Measurements from ENCODE around the gene CACNB2.

The CACNB2 gene

DNA sequence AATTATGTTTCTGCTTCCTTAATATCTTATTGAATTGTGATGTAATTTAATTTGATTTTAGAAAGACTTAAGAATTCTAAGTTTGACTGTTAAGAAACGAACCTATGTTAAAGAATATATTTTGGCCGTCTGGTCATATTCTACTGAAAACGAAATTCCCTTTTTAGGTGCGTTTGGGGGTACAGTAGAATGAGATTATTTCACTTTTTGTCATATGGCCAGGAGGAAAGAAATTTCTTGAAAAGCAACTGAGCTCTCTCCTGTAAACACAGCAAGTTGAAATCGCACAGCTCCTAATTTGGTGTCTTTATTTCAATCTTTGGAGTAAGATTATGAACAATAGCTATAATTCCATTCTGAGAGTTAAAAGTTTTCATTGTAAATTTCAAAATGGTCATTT is 227.6 kb downstream of the CACNB2 start:
- in situ Hi-C loops (cut with HindIII; ENCODE audit: low sequenced_read_pairs), result no loop called here
- TF ChIP-seq, protein P1, sequence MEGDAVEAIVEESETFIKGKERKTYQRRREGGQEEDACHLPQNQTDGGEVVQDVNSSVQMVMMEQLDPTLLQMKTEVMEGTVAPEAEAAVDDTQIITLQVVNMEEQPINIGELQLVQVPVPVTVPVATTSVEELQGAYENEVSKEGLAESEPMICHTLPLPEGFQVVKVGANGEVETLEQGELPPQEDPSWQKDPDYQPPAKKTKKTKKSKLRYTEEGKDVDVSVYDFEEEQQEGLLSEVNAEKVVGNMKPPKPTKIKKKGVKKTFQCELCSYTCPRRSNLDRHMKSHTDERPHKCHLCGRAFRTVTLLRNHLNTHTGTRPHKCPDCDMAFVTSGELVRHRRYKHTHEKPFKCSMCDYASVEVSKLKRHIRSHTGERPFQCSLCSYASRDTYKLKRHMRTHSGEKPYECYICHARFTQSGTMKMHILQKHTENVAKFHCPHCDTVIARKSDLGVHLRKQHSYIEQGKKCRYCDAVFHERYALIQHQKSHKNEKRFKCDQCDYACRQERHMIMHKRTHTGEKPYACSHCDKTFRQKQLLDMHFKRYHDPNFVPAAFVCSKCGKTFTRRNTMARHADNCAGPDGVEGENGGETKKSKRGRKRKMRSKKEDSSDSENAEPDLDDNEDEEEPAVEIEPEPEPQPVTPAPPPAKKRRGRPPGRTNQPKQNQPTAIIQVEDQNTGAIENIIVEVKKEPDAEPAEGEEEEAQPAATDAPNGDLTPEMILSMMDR (IDR thresholded peaks at IDR 0.05; ENCODE audit: low read depth, low read length, missing control alignments), result no peak
- DNase-seq (ENCODE audit: low read depth), result no peak
- H3K4me3 ChIP-seq (ENCODE audit: low read depth, low read length), result no peak overlapping the region

DNA sequence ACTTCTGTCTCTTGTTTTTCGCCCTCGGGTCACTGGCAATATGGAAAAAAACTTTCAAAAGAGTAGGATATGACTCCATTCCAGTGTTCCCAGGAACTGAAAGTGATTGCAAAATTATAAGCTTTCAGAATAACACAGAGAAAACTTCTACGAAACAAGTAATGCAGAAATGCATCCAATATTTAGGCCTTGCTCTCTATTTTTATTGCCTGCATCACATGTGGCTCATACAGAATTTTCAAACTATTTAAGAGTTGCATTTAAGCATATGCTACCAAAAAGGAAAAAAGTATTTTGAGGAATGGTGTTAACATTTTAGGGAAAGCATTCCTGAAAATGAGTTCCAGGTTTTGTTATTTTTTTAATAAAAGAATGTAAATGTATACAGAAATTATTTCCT is 228.0 kb downstream of the CACNB2 start:
- no peak overlapping the region for H3K4me3 ChIP-seq (ENCODE audit: low read depth, low read length)
- in situ Hi-C loops (cut with HindIII; ENCODE audit: low sequenced_read_pairs), result no loop called here
- no peak for DNase-seq (ENCODE audit: low read depth)
- TF ChIP-seq, protein P1 (IDR thresholded peaks at IDR 0.05; ENCODE audit: low read depth, low read length, missing control alignments), result no peak

- in situ Hi-C loops (cut with HindIII; ENCODE audit: low sequenced_read_pairs), result no loop called here
- no peak for DNase-seq (ENCODE audit: low read depth)
- no peak overlapping the region for H3K4me3 ChIP-seq (ENCODE audit: low read depth, low read length)
- TF ChIP-seq, protein P1 (IDR thresholded peaks at IDR 0.05; ENCODE audit: low read depth, low read length, missing control alignments), result no peak
Observed at GRCh38 chr10:18368682-18369081, 228.5 kb downstream of the CACNB2 start.

- in situ Hi-C loops (cut with HindIII; ENCODE audit: low sequenced_read_pairs), result no loop called here
- no peak overlapping the region for H3K4me3 ChIP-seq (ENCODE audit: low read depth, low read length)
- TF ChIP-seq, protein P1 (IDR thresholded peaks at IDR 0.05; ENCODE audit: low read depth, low read length, missing control alignments), result no peak
- DNase-seq (ENCODE audit: low read depth), result no peak
Observed at GRCh38 chr10:18369859-18370473, 229.7 kb downstream of the CACNB2 start.

- H3K4me3 ChIP-seq (ENCODE audit: low read depth, low read length), result no peak overlapping the region
- DNase-seq (ENCODE audit: low read depth), result no peak
- in situ Hi-C loops (cut with HindIII; ENCODE audit: low sequenced_read_pairs), result no loop called here
- TF ChIP-seq, protein P1 (IDR thresholded peaks at IDR 0.05; ENCODE audit: low read depth, low read length, missing control alignments), result no peak
Observed at GRCh38 chr10:18376650-18377049, 236.4 kb downstream of the CACNB2 start.

DNA sequence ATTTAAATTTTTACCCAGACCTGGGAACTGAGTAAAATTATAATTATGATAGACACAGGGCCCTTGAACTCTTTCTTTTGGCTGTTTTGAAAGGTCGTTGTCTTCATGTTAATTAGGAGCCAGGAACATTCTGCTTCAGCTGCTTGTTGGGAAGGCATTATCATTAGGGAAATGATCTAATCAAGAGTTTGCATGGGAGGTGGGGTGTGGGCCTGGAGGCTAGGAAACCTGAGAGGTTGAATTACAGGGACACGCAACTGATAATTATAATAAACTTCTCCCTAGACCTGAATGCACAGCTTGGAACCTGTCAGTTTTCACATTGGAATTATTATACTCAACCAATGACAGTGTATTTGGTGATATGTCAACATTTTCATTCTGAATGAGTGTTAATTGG is 237.7 kb downstream of the CACNB2 start:
- H3K4me3 ChIP-seq (ENCODE audit: low read depth, low read length), result no peak overlapping the region
- DNase-seq (ENCODE audit: low read depth), result no peak
- in situ Hi-C loops (cut with HindIII; ENCODE audit: low sequenced_read_pairs), result no loop called here
- TF ChIP-seq, protein P1 (IDR thresholded peaks at IDR 0.05; ENCODE audit: low read depth, low read length, missing control alignments), result no peak

All from astrocyte of the cerebellum (primary cell).